ENCODE data around the gene CFAP251.
A peak's percentile ranks its signal among the peaks of the same experiment; 100 is the strongest.
"Not testable (repeated sequence)": the region's sequence is repeated elsewhere in the genome, so short reads cannot be mapped to it uniquely, and the experiment has no call there.

The CFAP251 gene

GRCh38 chr12:122029620-122030423 lies 111.4 kb downstream of the CFAP251 start:
- no peak for DNase-seq (ENCODE audit: low spot score)

GRCh38 chr12:122030424-122031035 lies 112.1 kb downstream of the CFAP251 start:
- no peak for DNase-seq (ENCODE audit: low spot score)

- DNase-seq (ENCODE audit: low spot score), result peak; percentile 66
These were observed 113.2 kb downstream of the CFAP251 start for GRCh38 chr12:122031342-122032216.

- no peak for DNase-seq (ENCODE audit: low spot score)
These were observed 114.2 kb downstream of the CFAP251 start for GRCh38 chr12:122032580-122032979.

- no peak for DNase-seq (ENCODE audit: low spot score)
These were observed 116.9 kb downstream of the CFAP251 start for GRCh38 chr12:122035292-122035691.

- DNase-seq (ENCODE audit: low spot score), result no peak
These were observed 117.8 kb downstream of the CFAP251 start for GRCh38 chr12:122036153-122036552.

GRCh38 chr12:122040579-122041386 lies 122.4 kb downstream of the CFAP251 start:
- no peak for DNase-seq (ENCODE audit: low spot score)

- DNase-seq (ENCODE audit: low spot score), result not testable (repeated sequence)
These were observed 123.1 kb downstream of the CFAP251 start for GRCh38 chr12:122041458-122041857.

GRCh38 chr12:122042910-122043309 lies 124.5 kb downstream of the CFAP251 start:
- no peak for DNase-seq (ENCODE audit: low spot score)

GRCh38 chr12:122043476-122043875 lies 125.1 kb downstream of the CFAP251 start:
- no peak for DNase-seq (ENCODE audit: low spot score)

- no peak for DNase-seq (ENCODE audit: low spot score)
These were observed 126.9 kb downstream of the CFAP251 start for GRCh38 chr12:122045262-122045661.

- DNase-seq (ENCODE audit: low spot score), result no peak
These were observed 127.8 kb downstream of the CFAP251 start for GRCh38 chr12:122046145-122046544.

GRCh38 chr12:122048151-122048550 lies 129.8 kb downstream of the CFAP251 start:
- no peak for DNase-seq (ENCODE audit: low spot score)

- DNase-seq (ENCODE audit: low spot score), result no peak
These were observed 131.4 kb downstream of the CFAP251 start for GRCh38 chr12:122049827-122050226.

- no peak for DNase-seq (ENCODE audit: low spot score)
These were observed 132.3 kb downstream of the CFAP251 start for GRCh38 chr12:122050706-122051105.

- DNase-seq (ENCODE audit: low spot score), result no peak
These were observed 133.0 kb downstream of the CFAP251 start for GRCh38 chr12:122051231-122051876.

GRCh38 chr12:122052285-122052684 lies 133.9 kb downstream of the CFAP251 start:
- no peak for DNase-seq (ENCODE audit: low spot score)

Measured in AG08395 (cell line).